ENCODE measurements around the gene SCMH1.
A peak's percentile ranks its signal among the peaks of the same experiment; 100 is the strongest.

The SCMH1 gene

DNA sequence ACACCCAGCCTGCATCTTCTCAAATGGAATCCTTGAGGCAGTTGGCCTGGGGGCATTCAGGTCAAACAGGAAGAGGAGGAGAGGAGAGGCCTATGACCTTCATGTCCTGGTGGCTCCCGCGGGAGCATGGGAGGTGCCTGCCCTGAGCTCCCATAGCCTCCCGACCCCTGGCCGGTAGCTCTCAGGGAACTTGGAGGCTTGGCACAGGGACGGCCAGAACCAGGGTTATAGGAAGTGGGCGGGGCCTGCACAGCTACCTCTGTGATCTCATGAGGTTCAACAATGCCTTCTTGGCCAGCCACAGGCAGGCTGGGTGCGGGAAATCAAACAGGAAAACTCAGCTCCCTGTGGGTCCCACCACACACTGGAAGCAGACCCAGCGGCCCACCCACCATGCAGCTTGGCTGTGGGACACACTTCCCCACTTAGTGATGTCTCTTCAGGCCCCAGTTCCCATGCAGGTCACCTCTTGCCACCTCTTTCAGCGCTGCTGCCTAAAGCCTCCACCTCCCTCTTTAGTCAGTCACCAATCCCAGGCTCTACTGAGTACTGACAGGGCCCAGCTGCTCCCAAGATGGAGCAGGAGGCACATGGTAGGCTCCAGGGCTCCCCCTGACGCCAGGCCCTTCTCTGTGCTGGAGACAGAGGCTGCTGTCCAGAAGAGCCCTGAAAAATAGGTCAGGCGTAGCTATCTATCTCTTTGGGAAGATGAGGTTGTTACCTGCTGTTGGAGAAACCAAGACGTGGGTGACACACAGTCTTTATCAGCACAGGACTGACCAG lies 220.4 kb downstream of the SCMH1 start, which contains the start of gene SLFNL1:
SLFNL1 (minus strand) TSS at position 200 of the 783 bp plus-strand sequence. CDS start 1,065 bp downstream, outside the sequence.
- no peak for DNase-seq

DNA sequence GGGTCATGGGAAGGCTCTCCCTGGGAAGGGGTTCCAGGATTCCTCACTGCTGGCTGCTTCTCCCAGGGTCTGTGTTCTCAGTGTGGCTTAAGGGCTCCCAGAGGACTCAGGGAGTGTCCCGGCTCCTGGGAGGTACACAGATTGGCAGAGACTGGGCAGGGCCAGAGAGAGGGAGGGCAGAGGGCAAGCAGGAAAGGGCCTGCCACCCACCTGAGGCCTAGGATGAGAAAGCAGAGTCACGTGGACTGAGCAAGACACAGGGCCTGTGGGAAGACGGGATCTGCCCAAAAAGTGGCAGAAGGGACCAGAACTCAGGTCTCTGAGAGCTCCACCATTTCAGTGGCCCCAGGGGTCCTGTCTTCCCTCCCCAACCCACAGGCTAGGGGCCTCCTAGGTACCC lies 221.5 kb downstream of the SCMH1 start:
- no peak for DNase-seq

DNA sequence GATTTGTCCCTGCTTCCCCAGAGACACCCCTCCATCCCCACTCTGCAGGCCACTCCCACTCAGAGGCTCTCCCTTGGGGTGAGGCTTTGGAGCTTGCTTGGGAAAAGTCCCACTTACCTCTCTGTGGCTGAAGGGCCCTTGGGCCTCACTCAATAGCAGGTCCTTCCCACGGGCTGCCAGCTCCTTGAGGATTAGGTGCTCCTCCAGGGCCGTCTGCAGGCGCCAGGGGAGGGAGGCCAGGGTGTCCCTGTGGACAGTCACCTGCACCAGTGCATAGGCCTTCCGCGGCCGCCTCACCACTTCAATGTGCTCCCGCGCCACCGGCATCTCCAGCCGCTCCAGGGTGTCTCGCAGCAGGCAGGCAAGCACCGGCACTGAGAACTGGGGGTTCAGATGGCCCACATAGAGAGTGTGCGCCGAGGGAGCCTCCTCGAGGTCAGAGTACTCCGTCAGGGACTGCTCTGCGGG lies 222.0 kb downstream of the SCMH1 start:
- DNase-seq: peak; percentile 58

DNA sequence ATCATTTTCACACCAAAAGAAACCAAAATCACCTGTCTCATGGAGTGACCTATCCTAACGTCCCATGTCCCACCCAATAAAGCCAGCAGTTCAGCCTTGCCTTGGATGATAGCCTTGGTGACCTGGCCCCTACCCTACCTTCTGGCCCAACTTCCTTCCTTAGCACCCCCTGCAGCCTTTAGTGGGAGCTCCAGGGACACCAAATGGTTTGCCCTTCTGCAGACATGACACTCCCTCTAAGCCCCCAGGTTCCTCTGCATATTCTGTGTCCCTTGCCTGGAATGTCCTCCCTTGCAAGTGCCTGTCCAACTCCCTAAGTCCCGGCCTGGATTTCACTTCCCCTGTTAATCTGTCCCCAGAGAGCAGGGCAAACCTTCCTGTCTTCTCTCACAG lies 222.8 kb downstream of the SCMH1 start:
- no peak for DNase-seq

DNA sequence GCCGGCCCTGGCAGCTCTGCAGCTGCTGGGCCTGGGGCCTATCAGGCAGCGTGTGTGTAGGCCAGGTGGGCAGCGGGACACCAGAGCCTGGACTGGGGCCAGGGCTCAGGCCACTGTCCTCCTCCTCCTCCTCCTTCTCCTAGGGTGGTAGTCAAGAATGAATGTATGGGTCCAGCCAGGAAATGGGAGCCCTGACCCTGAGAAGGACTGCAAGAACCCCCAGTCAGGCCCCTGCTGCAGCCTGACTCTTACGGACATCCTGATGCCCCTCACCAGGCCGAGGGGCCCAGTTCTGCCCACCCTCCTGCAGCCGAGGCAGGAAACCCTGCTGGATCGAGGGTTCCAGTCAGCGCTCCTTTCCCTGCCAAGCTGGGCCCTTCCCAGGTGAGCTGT lies 224.1 kb downstream of the SCMH1 start:
- no peak for DNase-seq

DNA sequence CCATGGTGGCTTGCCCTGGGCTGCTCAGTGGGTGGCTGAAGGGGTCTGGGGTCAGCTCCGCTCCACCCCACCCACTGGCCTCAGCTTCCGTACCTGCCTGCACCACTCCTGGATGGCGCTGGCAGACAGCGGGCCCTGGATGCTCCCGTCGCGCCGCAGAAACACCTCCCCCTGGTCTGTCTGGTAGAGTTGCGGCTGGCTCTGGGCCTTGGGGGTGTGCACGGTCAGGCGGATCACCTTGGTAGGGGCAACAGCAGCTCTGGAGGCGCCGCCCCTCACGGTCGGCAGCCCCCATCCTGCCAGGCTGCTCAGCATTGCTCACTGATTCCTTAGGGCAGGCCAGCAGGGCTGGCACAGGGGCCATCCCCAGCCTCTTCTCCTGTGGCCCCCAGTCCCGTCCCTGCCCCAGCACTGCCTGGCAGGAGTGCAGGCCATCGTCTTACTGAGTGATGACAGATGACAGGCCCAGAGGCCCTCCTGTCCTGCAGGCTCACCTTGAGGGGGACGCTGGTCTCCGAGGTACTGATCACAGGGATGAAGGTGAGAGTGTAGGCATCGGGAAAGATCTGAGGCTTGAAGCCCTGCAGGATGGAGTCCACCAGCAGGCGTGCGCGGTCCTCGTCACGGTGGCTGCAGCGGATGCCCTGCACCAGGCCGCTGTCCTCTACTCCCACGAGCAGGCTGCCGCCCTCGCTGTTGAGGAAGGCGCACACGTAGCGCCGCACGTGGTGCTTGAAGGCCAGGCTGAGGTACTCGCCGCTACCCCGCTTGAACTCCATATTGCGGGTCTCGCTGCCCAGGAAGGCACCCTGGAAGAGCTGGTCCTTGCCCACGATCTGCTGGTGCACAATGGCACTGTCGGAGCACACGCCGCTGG lies 224.7 kb downstream of the SCMH1 start:
- DNase-seq: no peak

DNA sequence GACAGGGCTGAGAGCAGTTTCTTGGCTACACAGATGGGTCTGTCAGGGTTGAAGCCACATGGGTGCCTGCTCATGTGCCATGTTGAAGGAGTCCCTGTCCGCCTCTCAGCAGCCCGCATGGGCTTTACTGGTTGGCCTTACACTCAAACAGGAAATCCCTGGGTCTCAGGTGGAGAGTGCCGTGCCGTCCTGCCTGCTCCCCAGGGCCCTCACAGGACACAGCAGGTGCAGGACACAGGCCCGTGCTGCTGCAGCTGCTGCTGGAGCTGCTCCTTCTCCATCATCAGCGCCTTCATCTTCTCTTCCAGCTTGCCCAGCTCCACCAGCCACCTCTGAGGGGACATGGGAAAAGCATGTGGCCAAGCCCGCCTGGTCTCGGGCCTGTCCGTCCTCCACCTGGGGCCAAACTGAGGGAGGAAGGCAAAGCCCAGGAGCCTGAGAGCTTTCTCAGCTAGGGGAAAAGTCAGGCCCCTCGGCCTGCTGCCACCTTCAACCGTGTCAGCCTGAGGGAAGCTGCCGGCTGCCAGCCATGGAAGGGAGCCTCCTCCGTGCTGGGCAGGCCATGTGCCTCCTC lies 226.1 kb downstream of the SCMH1 start:
- DNase-seq: no peak

DNA sequence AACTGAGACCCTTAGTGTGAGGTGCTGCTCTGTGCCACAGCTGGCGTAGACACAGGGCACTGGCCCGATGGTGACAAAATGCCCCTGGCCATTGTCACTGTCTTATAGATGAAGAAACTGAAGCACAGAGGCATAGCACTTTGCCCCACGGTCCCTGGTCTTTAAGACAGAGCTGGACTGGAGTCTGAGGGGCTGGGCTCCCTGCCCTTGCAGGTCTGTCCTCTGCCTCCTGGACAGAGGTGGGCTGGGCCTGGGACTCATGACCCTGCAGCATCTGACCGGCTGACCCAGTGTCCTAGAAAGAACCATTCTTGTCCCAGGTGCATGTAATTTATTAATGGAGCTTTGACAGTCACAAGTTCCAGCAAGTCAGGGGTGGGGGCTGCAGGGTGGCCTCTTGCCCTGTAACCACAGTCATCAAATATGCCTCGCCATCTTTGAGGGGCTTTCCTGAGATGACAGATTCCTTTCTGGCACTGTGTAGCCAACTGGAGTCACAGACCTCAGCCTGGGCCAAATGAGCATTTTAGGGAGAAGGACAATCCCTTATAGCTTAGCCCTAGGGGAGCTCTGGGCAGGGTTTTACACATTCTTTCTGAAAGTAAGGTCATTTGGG lies 226.7 kb downstream of the SCMH1 start:
- no peak for DNase-seq

DNA sequence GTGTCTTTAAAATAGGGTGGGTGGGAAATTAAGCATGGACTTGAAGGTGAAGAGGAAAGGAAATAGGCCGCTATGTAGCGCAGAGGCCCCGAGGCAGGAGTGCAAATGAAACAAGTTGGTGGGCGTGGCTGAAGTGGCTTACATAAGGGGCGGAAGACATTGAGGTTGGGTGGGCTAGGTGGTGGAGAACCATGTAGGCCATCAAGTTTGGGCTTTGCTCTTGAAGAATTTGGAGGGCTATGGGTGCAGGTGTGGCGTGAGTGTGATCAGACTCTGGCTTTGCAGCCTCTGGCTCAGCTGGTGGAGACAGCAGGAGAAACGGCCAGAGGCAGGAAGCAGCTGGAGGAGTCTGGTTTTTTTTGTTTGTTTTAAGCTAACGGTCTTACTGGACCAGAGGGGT lies 227.2 kb downstream of the SCMH1 start:
- no peak for DNase-seq

DNA sequence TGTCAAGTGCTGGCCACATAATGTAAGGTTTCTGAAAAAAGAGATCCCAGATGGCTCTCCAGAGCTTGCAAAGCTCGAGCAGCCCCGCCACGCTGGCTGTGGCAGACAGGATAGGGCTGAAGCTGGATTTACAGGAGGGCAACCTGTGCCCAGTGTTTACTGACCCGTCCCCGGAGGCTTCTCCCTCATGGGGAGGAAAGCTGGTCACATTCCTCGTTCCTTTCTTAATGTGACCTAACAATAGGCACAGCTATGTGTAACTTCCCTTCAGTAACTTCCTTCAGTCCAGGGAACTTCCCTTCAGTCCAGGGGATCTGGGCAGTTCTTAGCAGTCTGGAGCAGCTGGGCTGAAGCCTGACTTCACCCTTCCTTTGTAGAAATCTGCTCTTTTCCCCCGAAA lies 228.3 kb downstream of the SCMH1 start:
- no peak for DNase-seq

DNA sequence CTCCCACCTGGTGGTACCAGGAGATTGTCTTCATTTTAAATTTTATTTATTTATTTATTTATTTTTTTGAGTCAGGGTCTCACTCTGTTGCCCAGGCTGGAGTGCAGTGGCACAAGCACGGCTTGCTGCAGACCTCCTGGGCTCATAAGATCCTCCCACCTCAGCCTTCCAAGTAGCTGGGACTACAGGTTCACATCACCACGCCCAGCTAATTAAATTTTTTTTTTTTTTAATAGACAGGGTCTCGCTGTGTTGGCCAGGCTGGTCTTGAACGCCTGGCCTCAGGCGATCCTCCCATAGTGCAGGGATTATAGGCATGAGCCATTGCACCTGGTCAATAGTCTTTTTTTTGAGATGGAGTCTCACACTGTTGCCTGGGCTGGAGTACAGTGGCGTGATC lies 229.1 kb downstream of the SCMH1 start:
- no peak for DNase-seq

DNA sequence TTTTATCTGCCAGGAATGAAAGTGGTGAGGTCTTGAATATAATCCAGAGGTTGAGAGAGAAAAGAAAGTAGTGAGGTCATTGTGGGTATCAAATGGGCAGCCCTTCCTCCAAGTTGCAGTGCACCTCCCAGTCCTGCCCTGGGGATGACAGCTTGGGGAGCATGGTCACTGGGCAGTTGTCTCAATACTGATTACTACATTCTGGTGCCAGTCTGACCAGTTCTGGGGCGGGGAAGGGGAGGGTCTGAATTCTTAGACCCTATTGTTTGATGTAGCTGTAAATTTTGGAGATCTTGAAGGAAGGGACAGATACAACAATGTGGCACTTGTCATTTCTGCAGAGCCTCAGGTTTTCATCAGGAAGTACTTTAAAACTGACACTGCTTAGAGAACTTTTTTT lies 231.8 kb downstream of the SCMH1 start:
- no peak for DNase-seq

DNA sequence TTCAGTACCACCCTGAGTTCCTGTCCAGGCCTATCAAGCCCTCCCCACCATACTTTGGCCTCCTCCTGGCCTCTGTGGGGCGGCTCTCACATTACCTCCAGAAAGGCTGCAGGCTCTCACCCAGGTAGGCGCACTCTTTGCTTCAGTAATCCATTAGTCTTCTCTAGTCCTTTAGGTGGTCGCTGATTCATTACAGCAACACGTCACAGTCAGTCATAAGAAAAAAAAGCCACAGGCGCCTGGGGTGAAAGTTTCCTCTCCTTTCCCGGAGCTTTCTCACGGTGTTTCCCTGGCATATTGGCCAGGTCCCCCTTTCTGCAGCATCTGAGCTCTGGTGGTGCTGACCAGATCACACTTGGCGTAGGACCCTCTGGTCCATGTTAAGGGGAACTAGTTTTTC lies 232.6 kb downstream of the SCMH1 start:
- no peak for DNase-seq

DNA sequence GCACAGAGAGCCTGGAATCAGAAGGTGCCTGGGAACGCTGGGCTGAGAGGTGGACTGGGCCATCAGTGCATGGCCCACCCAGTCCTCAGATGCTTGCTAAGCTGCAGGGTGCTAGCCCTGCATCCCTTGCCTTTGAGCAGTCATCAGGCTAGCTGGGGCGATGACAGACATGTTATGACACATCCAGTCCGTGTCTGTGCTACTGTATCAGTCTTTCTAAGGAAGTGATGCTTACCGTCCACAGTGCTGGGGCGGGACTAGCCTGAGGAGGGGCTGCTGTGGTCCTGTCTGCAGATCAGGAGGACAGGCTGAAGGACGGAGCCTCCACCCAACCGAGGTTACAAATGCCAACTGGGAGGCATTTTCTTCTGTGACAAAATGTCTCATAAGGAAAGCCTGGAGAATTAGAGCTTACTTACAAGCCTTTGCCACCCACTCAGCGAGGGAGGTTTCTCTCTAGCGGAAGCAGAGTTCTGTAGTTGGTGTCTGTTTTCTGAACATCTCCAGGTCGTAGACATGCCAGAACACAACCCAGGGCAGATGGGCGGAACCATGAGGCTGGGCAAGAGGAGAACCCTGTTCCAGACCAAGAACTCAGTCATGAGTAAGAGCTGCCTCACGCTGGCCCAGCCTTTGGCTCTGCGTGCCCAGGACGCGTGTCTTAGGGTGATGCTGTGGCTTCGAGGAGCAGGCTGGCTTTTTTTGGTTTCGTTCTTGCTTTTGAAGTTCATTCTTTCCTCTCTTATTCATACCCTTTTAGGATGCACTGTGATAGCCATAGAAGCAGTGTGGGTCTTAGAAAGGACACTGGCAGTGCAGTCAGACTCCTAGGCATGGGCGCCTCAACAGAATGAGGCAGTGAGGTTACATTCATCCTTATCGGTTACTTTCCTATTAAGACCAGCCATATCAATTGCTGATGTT lies 234.9 kb downstream of the SCMH1 start:
- DNase-seq: no peak

DNA sequence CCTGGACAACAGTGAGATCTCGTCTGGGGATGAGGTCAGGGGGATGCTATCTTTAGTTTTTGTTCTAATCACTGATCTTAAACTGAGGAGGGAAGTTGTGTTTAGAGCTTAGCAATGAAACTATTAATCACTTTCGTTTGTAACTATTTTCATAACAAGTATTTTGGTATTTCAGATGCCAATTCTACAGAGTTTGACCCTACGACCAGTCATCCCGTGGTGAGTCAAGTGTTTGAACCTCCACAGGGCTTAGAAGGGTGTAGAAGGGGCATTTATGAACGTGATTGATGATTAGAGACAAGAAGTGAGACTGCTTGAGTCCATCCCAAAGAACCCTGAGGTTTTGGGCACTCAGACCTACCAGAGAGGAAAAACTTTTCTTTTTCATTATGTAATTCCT lies 236.2 kb downstream of the SCMH1 start:
- no peak for DNase-seq

DNA sequence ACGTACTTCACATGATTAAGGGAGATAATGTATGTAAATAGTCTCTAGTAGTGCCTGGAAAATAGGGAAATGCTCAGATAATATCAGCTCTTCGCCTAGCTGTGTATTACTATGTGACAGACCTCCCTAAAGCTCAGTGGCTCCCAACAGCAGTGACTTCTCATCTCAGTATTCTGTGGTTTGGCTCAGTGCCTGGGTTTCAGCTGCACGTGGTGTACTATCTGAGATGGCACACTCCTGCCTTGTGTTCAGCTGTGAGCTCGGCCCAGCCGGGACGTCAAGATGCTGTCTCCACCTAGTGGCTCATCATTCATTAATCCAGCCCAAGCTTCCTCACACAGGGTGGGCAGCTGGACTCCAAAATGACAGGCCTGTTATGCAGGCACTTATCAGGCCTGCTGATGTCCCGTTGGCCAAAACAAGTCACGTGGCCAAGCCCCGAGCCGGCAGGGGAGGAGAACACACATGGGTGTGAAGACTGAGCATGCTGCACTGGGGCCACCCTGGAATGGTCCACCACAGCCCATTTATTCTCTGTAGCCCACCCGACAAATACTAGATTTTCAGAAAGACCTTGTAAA lies 238.4 kb downstream of the SCMH1 start:
- peak; percentile 96 for DNase-seq

DNA sequence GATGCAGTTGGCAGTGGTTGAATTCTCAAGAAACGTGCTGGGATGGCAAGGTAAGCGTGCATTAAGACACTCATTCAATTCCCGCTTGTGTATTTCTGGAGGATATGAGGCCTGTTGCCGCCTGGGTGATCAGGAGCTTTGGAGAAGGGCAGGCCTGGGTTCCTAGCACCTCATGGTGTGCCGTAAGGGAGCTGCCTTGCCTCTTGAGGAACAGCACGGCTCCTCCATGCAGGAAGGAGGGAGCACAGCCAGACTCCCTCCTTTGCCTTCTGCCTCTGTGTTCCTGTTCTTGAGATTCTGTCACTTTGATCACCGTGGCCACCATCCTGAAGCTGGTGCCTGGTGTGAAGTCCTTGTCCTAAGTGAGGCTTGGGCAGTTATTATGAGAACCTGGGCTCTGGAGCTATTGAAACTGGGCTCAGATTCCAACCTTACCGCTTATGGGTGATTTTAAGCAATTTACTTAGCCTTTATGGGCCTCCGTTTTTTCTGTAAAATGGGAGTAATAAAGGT lies 238.9 kb downstream of the SCMH1 start:
- peak; percentile 10 for DNase-seq

DNA sequence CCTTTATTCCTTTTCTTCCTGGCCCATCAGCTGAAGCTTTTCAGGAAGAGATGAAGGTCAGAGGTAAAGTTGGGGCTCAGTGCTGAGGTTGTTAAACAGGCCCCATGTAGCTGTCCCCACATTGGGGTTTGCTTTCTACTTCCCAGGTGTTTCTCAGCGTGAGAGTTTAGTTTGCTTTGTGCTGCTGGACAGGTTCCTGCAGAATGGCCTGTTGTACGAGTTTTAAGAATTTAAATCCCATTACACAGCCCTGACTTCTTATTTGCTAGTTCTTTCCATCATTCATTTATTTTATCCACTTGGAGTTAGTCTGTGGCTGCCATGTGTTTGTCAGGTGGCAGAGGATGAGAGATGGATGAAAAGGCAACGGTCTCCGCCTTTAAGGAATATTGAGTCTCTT lies 243.4 kb downstream of the SCMH1 start:
- no peak for DNase-seq

DNA sequence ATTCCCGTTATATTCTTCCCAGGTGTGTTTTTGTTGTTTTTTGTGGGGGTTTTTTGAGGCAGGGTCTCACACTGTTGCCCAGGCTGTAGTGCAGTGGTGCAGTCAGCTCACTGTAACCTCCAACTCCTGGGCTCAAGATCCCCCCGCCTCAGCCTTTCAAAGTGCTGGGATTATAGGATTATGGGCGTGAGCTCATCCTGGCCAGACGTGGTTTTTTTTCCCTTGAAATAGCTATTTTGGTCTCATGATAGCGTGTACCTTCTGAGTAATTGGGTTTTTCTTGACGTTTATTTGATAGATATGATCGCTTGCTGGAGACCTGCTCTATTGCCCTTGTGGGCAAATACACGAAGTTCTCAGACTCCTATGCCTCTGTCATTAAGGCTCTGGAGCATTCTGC lies 245.0 kb downstream of the SCMH1 start:
- no peak for DNase-seq

DNA sequence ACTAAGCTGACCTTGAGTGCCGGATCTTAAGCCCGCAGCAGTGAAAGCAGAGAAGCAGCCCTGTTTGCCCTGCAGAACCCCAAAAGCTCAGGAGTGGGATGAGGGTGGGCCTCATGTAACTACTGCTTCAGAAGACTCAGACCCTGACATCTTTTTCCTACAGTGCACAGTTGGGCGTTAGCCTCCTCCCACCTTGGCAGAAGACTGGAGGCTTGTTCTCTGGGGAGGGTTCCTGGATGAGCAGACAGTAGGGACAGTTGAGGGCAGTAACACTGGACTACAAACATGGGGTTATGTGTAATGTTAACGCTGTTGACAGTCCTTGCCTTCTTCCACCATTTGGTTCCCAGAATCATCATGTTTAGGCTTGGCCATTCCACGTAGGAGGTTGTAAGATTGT lies 253.0 kb downstream of the SCMH1 start:
- no peak for DNase-seq

DNA sequence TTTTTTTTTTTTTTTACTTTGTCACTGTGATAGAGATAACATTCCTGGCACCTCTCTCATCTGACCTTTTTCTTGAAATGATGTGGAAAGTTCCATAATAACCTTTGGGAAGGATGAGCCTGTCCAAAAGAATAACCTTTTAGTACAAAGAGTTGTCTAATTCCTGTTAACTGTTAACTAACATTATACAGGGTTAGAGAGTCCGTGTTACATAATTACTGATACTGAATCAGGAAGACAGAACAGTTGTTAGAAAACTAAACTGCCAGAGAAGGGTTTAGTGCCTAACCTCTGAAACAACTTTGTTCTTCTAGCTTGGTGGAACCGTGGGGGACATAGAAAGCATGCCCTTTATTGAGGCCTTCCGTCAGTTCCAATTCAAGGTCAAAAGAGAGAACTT lies 253.8 kb downstream of the SCMH1 start:
- DNase-seq: no peak

Measured in DMS79 (cell line).